Thyroid gland (tissue), 4 donors: Measurements from ENCODE around the gene SCARB1. TPM values are rescaled to one million over a fixed set of nuclear protein-coding genes. Genes with fewer than 3 reads are reported as not detected.

Experiments
- DNase-seq, 2 donors: peaks; one replicate each; pipeline ENCODE4 v3.0.0-alpha.2; 2019
- H3K27ac ChIP-seq, 3 donors: fragments of 200-600 bp; sonication (generic); 1 replicate in 2 of 3; 2 replicates in 1 of 3; pipeline ENCODE4 v1.5.1; 2016 to 2019; ENCODE audit warnings: mild to moderate bottlenecking in 1 of 3, moderate library complexity in 1 of 3
- H3K27me3 ChIP-seq: fragments of 200-600 bp; sonication (generic); one replicate; pipeline ENCODE4 v1.5.1; 2019
- H3K36me3 ChIP-seq, 2 donors: fragments of 200-600 bp; sonication (generic); one replicate each; pipeline ENCODE4 v1.5.1; 2016 to 2019
- H3K4me1 ChIP-seq, 2 donors: fragments of 200-600 bp; sonication (generic); one replicate each; pipeline ENCODE4 v1.5.1; 2017 to 2019
- H3K4me3 ChIP-seq, 3 donors: fragments of 200-600 bp; sonication (generic); replicated peaks in 1 of 3; 1 replicate in 2 of 3; 2 replicates in 1 of 3; pipeline ENCODE4 v1.5.1; 2016; ENCODE audit warnings: mild to moderate bottlenecking in 1 of 3
- H3K9me3 ChIP-seq: fragments of 200-600 bp; sonication (generic); one replicate; pipeline ENCODE4 v1.5.1; 2017
- CTCF ChIP-seq, 6 experiments: fragments of 200-600 bp in 3 of 6; fragments of 450-650 bp in 3 of 6; sonication (generic) in 3 of 6; IDR thresholded peaks; one replicate each; pipeline ENCODE4 v1.5.1; 2016 to 2019; ENCODE audit warnings: antibody characterized with exemption in 6 of 6, mild to moderate bottlenecking in 2 of 6, inconsistent platforms in 1 of 6, moderate library complexity in 1 of 6
- POLR2A ChIP-seq, 2 donors: fragments of 450-650 bp; IDR thresholded peaks; one replicate each; pipeline ENCODE4 v1.6.1; 2017; ENCODE audit warnings: antibody characterized with exemption in 2 of 2, mild to moderate bottlenecking in 2 of 2, moderate library complexity in 1 of 2
- whole genome bisulfite sequencing, 2 donors: methylation state at CpG; one replicate each; pipeline ENCODE4 v1.1.5; 2017; 5-methylcytosine and 5-hydroxymethylcytosine counted together
- intact Hi-C: fragments of 100-400 bp; cut with DNase I; formaldehyde crosslinking; loops from one replicate; pipeline ENCODE4 v1.15.1; 2023
- total RNA-seq, 4 donors: library from RNA; depleted of rRNA; stranded (reverse); fragments of >200 nt; gene quantifications; one replicate each; pipeline ENCODE4 v1.2.3, GENCODE V29; 2016

The SCARB1 gene
- total RNA-seq, 4 donors from 2014 or later = 10.9 to 16.0 (median 15.4) TPM

GRCh38 chr12:124817076-124818000, 46.3 kb downstream of the SCARB1 start:
- Histone ChIP-seq H3K4me1 (no peaks in the 10 kb centered on the region), H3K27me3 (no peaks in the 10 kb centered on the region), H3K36me3 (no peaks in the 10 kb centered on the region), H3K9me3 (no peaks in the 10 kb centered on the region), H3K4me3 (no peak overlapping the region), H3K27ac (no peak overlapping the region)
- intact Hi-C loops = no loop called here
- 96 to 97% methylated on average over 31 of the region's 31 CpGs for WGBS, 2 donors
- no peak for TF ChIP-seq CTCF (IDR thresholded peaks at IDR 0.05)
- no peak for TF ChIP-seq POLR2A (IDR thresholded peaks at IDR 0.05)
- no peak for DNase-seq

- TF ChIP-seq POLR2A (IDR thresholded peaks at IDR 0.05) = no peak
- TF ChIP-seq CTCF (IDR thresholded peaks at IDR 0.05) = no peak
- no peak for DNase-seq
- H3K36me3 ChIP-seq = no peaks in the 10 kb centered on the region
- H3K27ac ChIP-seq = no peak overlapping the region
- no peaks in the 10 kb centered on the region for H3K27me3 ChIP-seq
- no peak overlapping the region for H3K4me3 ChIP-seq
- intact Hi-C loops = no loop called here
- no peaks in the 10 kb centered on the region for H3K9me3 ChIP-seq
- no peaks in the 10 kb centered on the region for H3K4me1 ChIP-seq
- WGBS, 2 donors = 92 to 94% methylated on average over 10 to 11 of the region's 15 CpGs
Observed at GRCh38 chr12:124816295-124816854, 47.3 kb downstream of the SCARB1 start.

- no peaks in the 10 kb centered on the region for H3K27me3 ChIP-seq
- no peaks in the 10 kb centered on the region for H3K9me3 ChIP-seq
- 81 to 86% methylated on average over 35 to 36 of the region's 38 CpGs for WGBS, 2 donors
- no peak overlapping the region for H3K4me3 ChIP-seq
- H3K27ac ChIP-seq = no peak overlapping the region
- no peaks in the 10 kb centered on the region for H3K36me3 ChIP-seq
- TF ChIP-seq POLR2A (IDR thresholded peaks at IDR 0.05) = no peak
- TF ChIP-seq CTCF (IDR thresholded peaks at IDR 0.05) = no peak
- no peaks in the 10 kb centered on the region for H3K4me1 ChIP-seq
- no peak for DNase-seq
- intact Hi-C loops = no loop called here
Observed at GRCh38 chr12:124814741-124815613, 48.7 kb downstream of the SCARB1 start.

GRCh38 chr12:124813782-124814181, 49.9 kb downstream of the SCARB1 start:
- H3K36me3 ChIP-seq = no peaks in the 10 kb centered on the region
- H3K27me3 ChIP-seq = no peaks in the 10 kb centered on the region
- WGBS, 2 donors = 97 to 100% methylated on average over 3 of the region's 3 CpGs
- TF ChIP-seq CTCF (IDR thresholded peaks at IDR 0.05) (no peak), POLR2A (IDR thresholded peaks at IDR 0.05) (no peak)
- H3K4me3 ChIP-seq = no peak overlapping the region
- no peak overlapping the region for H3K27ac ChIP-seq
- no peaks in the 10 kb centered on the region for H3K9me3 ChIP-seq
- no peak for DNase-seq
- no peaks in the 10 kb centered on the region for H3K4me1 ChIP-seq
- intact Hi-C loops = no loop called here
